ENCODE measurements around the gene MLXIP.

The MLXIP gene

DNA sequence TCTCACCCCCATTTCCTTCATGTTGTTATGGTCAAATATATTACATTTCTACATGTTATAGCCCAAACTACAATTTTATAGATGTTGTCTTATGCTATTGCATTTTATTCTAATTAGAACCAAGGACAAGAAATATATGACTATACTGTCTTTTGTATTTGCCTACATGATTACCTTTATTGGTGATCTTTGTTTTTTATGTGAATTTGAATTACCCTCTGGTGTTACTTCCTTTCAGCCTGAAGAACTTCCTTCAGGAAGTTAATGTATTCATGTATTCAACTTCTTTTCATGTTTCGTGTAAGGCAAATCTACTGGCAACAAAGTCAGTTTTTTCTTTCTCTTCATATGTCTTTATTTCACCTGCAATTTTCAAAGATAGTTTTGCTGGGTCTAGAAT lies 116.2 kb downstream of the MLXIP start:
- H3K9me3 ChIP-seq (ENCODE audit: insufficient read depth, low read length) = no peaks in the 10 kb centered on the region
- no peaks in the 10 kb centered on the region for H3K79me2 ChIP-seq (ENCODE audit: insufficient read depth, low read length)
- no peaks in the 10 kb centered on the region for H3K27me3 ChIP-seq (ENCODE audit: low read length)
- no peak for TF ChIP-seq EZH2phosphoT487 (conservative IDR thresholded peaks at IDR 0.05; ENCODE audit: low read length)
- TF ChIP-seq, protein P1, sequence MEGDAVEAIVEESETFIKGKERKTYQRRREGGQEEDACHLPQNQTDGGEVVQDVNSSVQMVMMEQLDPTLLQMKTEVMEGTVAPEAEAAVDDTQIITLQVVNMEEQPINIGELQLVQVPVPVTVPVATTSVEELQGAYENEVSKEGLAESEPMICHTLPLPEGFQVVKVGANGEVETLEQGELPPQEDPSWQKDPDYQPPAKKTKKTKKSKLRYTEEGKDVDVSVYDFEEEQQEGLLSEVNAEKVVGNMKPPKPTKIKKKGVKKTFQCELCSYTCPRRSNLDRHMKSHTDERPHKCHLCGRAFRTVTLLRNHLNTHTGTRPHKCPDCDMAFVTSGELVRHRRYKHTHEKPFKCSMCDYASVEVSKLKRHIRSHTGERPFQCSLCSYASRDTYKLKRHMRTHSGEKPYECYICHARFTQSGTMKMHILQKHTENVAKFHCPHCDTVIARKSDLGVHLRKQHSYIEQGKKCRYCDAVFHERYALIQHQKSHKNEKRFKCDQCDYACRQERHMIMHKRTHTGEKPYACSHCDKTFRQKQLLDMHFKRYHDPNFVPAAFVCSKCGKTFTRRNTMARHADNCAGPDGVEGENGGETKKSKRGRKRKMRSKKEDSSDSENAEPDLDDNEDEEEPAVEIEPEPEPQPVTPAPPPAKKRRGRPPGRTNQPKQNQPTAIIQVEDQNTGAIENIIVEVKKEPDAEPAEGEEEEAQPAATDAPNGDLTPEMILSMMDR (IDR thresholded peaks at IDR 0.05; ENCODE audit: insufficient read depth, low read length, poor library complexity, severe bottlenecking) = no peak
- no peak overlapping the region for H3K9ac ChIP-seq (ENCODE audit: low read length)
- no peak overlapping the region for H3K4me3 ChIP-seq (ENCODE audit: insufficient read depth, low read length, poor library complexity, severe bottlenecking)
- H3K27ac ChIP-seq (ENCODE audit: low read depth, low read length) = no peak overlapping the region
- no peaks in the 10 kb centered on the region for H4K20me1 ChIP-seq (ENCODE audit: low read depth, low read length)
- H3K4me2 ChIP-seq (ENCODE audit: low read depth, low read length, poor library complexity, severe bottlenecking) = no peak overlapping the region
- no peaks in the 10 kb centered on the region for H3K36me3 ChIP-seq (ENCODE audit: low read length)
- H3K9me2 ChIP-seq (replicated peaks; ENCODE audit: insufficient read depth, low read length) = no peaks in the 10 kb centered on the region
- no peaks in the 10 kb centered on the region for H3F3A ChIP-seq (ENCODE audit: insufficient read depth)
- no peak overlapping the region for H2AFZ ChIP-seq (ENCODE audit: low read depth, low read length, severe bottlenecking)

DNA sequence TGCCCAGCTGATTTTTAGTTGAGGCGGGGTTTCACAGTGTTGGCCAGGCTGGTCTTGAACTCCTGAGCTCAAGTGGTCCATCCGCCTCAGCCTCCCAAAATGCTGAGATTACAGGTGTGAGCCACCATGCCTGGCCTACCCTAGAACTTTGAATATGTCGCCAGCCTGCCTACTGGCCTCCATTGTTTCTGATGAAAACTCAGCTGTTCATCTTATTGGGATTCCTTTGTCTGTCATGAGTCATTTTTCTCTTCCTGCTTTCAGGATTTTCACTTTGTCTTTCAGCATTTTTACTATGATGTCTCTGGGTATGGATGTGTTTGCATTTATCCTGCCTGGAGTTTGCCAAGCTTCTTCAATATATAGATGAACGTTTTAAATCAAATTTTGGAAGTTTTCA lies 116.8 kb downstream of the MLXIP start:
- Histone ChIP-seq H3K9me2 (replicated peaks; ENCODE audit: insufficient read depth, low read length) (no peaks in the 10 kb centered on the region), H3K36me3 (ENCODE audit: low read length) (no peaks in the 10 kb centered on the region), H3K27me3 (ENCODE audit: low read length) (no peaks in the 10 kb centered on the region), H3K27ac (ENCODE audit: low read depth, low read length) (no peak overlapping the region), H4K20me1 (ENCODE audit: low read depth, low read length) (no peaks in the 10 kb centered on the region), H3K4me3 (ENCODE audit: insufficient read depth, low read length, poor library complexity, severe bottlenecking) (no peak overlapping the region), H2AFZ (ENCODE audit: low read depth, low read length, severe bottlenecking) (no peak overlapping the region), H3K9ac (ENCODE audit: low read length) (no peak overlapping the region), H3K9me3 (ENCODE audit: insufficient read depth, low read length) (no peaks in the 10 kb centered on the region), H3K4me2 (ENCODE audit: low read depth, low read length, poor library complexity, severe bottlenecking) (no peak overlapping the region), H3F3A (ENCODE audit: insufficient read depth) (no peaks in the 10 kb centered on the region), H3K79me2 (ENCODE audit: insufficient read depth, low read length) (no peaks in the 10 kb centered on the region)
- TF ChIP-seq EZH2phosphoT487 (conservative IDR thresholded peaks at IDR 0.05; ENCODE audit: low read length) = no peak
